Tongue (tissue), 2 donors: ENCODE data around the gene REL. TPM values are rescaled to one million over a fixed set of nuclear protein-coding genes. Genes with fewer than 3 reads are reported as not detected.
"Not testable (repeated sequence)": the region's sequence is repeated elsewhere in the genome, so short reads cannot be mapped to it uniquely, and the experiment has no call there.

Experiments
- DNase-seq: peaks from one replicate; pipeline ENCODE4 v3.0.0-alpha.2; 2015
- total RNA-seq: library from RNA; depleted of rRNA; stranded (reverse); fragments of >200 nt; gene quantifications from one replicate; pipeline ENCODE4 v1.2.3, GENCODE V29; 2014

REL gene
- total RNA-seq, 1 donor from 2014 or later, result 17.1 TPM

- DNase-seq, result no peak
These were observed 45.6 kb downstream of the REL start for GRCh38 chr2:60926741-60927552.

DNA sequence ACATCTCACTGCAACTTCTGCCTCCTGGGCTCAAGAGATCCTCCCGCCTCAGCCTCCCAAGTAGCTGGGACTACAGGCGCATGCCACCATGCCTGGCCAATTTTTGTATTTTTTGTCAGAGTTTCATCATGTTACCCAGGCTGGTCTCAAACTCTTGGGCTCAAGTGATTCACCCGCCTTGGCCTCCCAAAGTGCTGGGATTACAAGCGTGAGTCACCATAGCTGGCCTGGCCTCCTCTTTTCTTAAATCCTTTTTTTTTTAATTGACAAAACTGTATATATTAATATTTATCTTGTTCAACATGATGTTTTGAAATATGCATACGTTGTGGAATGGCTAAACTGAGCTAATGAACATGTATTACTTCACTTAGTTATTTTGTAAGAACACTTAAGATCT is 50.7 kb downstream of the REL start:
- not testable (repeated sequence) for DNase-seq

- DNase-seq, result no peak
These were observed 51.6 kb downstream of the REL start for GRCh38 chr2:60932954-60933353.

DNA sequence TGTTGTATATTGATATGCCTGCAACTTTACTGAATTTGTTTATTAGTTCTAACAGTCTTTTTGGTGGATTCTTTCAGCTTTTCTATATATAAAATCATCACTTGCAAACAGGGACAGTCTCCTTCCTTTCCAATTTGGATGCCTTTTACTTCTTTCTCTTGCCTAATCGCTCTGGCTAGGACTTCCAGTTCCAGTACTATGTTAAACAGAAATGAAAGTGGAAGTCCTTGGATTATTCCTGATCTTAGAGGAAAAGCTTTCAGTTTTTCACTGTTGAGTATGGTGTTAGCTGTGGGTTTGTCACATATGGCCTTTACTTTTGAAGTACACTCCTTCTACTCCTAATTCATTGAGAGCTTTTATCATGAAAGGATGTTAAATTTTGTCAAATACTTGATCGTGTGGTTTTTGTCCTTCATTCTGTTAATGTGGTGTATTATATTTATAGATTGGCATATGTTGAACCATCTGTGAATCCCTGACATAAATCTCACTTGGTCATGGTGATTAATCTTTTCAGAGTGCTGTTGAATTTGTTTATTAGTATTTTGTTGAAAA is 52.9 kb downstream of the REL start:
- DNase-seq, result no peak

DNA sequence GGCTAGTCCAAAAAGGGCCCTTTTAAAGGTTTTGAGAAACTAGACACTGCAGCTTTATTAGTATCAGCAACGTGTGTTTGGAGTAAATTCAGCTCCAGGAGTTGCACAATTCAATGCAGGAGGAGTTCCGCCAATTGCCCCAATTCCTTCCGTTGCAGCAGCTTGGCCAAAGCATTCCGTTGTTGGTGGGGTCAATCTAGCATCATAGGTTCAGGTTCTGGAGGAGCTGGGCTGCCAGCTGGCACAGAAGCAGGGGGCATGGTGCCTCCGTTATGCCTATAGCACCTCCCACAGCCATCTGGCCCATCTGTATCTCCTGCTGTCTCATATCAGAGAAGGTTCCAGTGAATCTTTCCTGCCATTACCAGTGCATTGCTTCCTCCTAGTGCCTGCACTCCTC is 55.4 kb downstream of the REL start:
- DNase-seq, result no peak

DNA sequence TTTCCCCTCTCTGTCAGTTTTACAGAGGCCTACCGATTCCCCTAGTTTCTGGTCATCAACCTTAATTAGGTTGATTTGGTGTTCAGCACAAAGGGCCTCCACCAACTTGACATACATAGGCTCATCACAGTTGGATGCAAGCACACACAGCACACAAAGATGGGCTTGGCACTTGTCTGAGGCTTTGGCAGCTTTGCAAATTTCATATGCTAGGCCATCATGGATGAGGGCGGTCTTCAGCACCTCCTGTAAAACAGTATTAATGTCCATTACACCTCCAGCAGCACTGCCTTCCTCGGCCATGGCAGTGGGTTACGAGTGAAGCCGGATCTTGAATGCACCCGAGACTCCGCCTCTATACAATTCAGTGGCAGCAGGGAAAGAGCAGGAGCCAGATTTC is 56.9 kb downstream of the REL start:
- DNase-seq, result no peak

DNA sequence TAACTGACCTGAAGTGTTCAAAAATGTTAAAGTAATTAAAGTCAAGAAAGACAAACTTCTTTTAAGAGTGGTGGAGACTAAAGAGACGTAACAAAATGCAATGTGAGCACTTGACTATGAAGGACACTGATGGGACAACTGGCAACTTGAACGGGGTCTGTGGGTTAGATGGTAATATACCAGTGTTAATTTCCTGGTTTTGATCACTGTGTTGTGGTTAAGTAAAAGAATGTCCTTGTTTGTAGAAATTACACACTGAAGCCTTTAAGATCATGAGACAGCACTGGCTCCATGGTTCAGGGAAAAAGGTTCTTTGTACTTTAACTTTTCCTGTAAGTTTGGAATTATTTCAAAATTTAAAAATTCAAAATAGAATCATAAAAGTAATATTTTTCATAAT is 58.2 kb downstream of the REL start:
- DNase-seq, result no peak

GRCh38 chr2:60945341-60945740 is 64.0 kb downstream of the REL start:
- no peak for DNase-seq

GRCh38 chr2:60947056-60947455 is 65.7 kb downstream of the REL start:
- no peak for DNase-seq

- DNase-seq, result no peak
These were observed 66.8 kb downstream of the REL start for GRCh38 chr2:60948161-60948560.

- no peak for DNase-seq
These were observed 67.7 kb downstream of the REL start for GRCh38 chr2:60948926-60949579.

DNA sequence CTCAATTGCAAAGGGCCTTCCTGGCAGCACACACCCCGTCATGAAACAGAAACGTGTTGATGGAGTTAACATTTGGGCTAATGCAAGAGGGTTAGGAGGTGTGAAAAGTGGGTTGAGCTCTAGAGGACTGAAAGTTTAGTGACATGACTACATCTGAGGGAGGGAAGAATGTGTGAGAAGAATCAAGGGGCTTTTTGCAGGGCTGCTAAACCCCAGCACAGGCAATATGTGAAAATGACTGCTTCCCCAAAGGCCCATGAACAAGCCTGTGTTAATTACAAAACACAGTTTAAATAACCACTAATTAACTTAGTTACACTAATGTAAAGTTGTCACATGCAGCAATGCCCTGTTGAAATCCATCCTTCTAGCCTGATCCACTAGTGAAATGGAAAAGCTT is 72.8 kb downstream of the REL start:
- DNase-seq, result no peak

DNA sequence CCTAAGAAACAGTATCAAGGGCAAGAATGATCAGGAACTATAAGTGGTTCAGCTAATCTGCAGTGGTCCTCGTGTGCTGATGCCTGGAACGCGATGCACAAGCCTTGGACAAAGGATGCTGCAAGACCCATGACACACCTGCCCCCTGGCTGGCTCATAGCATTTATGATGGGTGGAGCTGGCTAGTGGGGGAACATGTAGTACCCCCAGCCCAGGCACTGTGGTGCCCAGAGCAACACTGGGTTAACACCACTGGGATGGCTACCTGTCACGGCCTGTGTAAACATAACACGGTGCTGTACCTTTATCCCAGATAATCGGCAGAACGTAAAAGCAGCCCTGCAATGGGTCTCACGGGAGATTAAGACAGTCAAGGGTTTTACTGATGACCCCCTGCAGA is 75.8 kb downstream of the REL start:
- no peak for DNase-seq

- DNase-seq, result no peak
These were observed 76.3 kb downstream of the REL start for GRCh38 chr2:60957643-60958042.

GRCh38 chr2:60958361-60958760 is 77.0 kb downstream of the REL start:
- no peak for DNase-seq

GRCh38 chr2:60958800-60959199 is 77.4 kb downstream of the REL start:
- no peak for DNase-seq

DNA sequence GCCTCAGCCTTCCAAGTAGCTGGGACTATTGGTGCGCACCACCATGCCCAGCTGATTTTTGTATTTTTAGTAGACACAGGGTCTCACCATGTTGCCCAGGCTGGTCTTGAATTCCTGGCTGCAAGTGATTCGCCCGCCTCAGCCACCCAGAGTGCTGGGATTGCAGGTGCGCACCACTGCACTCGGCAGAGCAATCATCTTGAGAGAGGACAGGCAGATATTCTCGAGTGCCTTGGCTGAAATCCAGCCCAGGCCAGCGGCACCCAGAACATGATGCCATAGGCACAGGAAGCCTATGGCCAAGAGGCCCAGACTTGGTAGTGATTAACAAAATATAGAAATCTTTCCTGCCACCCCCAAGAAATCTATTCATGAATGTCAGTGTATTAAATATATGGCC is 78.1 kb downstream of the REL start:
- DNase-seq, result no peak

- DNase-seq, result no peak
These were observed 79.3 kb downstream of the REL start for GRCh38 chr2:60960706-60961105.

GRCh38 chr2:60961457-60961856 is 80.1 kb downstream of the REL start:
- no peak for DNase-seq

DNA sequence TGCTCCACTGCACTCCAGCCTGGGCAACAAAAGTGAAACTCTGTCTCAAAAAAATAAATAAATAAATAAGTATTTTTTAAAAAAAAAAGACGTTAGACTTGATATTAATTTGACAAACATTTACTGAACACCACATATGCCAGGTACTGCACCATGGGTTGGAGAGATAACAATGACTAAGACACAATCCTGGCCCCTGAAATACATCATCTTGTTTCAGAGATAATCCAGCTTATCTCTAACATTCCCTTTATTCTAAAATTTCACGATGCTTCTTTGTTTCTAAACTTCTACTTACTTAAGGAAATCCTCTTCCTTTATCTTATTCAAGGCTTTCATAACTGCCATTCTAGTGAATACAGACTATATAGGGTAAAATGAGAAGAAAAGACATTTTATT is 81.2 kb downstream of the REL start:
- DNase-seq, result no peak

GRCh38 chr2:60963190-60963589 is 81.8 kb downstream of the REL start:
- peak; percentile 11 for DNase-seq

- no peak for DNase-seq
These were observed 83.5 kb downstream of the REL start for GRCh38 chr2:60964651-60965498.

DNA sequence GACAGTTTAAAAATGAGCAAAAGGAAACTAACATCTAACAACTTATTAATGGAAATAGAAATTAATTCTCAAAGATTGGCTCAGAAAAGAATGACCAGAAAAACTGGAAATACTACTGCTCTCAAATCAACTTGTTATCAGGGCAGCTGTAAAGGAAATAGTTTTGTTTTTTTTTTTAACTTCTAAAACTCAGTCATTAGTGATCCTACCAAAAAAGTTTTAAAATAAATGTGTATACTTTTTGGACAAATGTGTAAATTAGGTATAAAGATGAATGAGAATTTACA is 84.1 kb downstream of the REL start:
- DNase-seq, result no peak
